ENCODE measurements around the gene CCDC73.
"Not testable (repeated sequence)": the region's sequence is repeated elsewhere in the genome, so short reads cannot be mapped to it uniquely, and the experiment has no call there.

DNA sequence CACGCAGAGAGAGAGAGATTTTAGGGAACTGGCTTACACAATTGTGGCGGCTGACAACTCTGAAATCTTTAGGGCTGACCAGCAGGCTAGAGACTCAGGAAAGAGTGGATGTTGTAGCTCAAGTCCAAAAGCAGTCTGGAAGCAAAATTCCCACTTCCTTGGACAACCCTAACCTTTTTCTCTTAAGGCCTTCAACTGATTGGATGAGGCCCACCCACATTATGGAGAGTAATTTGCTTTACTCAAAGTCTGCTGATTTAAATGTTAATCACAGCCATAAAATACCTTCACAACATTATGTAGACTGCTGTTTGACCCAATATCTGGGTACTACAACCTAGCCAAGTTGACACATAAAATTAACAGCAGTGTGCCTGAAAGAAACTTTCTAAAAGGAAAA, 32.7 kb downstream of the CCDC73 start:
- TF ChIP-seq, protein P1, sequence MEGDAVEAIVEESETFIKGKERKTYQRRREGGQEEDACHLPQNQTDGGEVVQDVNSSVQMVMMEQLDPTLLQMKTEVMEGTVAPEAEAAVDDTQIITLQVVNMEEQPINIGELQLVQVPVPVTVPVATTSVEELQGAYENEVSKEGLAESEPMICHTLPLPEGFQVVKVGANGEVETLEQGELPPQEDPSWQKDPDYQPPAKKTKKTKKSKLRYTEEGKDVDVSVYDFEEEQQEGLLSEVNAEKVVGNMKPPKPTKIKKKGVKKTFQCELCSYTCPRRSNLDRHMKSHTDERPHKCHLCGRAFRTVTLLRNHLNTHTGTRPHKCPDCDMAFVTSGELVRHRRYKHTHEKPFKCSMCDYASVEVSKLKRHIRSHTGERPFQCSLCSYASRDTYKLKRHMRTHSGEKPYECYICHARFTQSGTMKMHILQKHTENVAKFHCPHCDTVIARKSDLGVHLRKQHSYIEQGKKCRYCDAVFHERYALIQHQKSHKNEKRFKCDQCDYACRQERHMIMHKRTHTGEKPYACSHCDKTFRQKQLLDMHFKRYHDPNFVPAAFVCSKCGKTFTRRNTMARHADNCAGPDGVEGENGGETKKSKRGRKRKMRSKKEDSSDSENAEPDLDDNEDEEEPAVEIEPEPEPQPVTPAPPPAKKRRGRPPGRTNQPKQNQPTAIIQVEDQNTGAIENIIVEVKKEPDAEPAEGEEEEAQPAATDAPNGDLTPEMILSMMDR (IDR thresholded peaks at IDR 0.05) = not testable (repeated sequence)
- not testable (repeated sequence) for TF ChIP-seq POLR2A (IDR thresholded peaks at IDR 0.05; ENCODE audit: low read depth); EP300 (IDR thresholded peaks at IDR 0.05); POLR2AphosphoS5 (IDR thresholded peaks at IDR 0.05)

Measured in esophagus muscularis mucosa (tissue), 4 donors.